Esophagus muscularis mucosa (tissue), 4 donors: ENCODE measurements around the gene CACNB3. TPM values are rescaled to one million over a fixed set of nuclear protein-coding genes. Genes with fewer than 3 reads are reported as not detected.
"Not testable (repeated sequence)": the region's sequence is repeated elsewhere in the genome, so short reads cannot be mapped to it uniquely, and the experiment has no call there.

Experiments
- DNase-seq: peaks from one replicate; pipeline ENCODE4 v3.0.0-alpha.2; 2017; ENCODE audit errors: extremely low spot score
- H3K27ac ChIP-seq, 4 donors: fragments of 200-600 bp; sonication (generic); replicated peaks in 1 of 4; 1 replicate in 3 of 4; 2 replicates in 1 of 4; pipeline ENCODE4 v1.5.1; 2016 to 2019; ENCODE audit warnings: mild to moderate bottlenecking in 1 of 4
- H3K27me3 ChIP-seq, 4 donors: fragments of 200-600 bp; sonication (generic); one replicate each; pipeline versions ENCODE4 v1.5.1 to v1.6.0; 2016 to 2019
- H3K36me3 ChIP-seq, 4 donors: fragments of 200-600 bp; sonication (generic); one replicate each; pipeline ENCODE4 v1.5.1; 2016 to 2019
- H3K4me1 ChIP-seq, 4 donors: fragments of 200-600 bp; sonication (generic); one replicate each; pipeline ENCODE4 v1.5.1; 2016 to 2019
- H3K4me3 ChIP-seq, 4 donors: fragments of 200-600 bp; sonication (generic); 1 replicate in 2 of 4; 2 replicates in 2 of 4; pipeline ENCODE4 v1.5.1; 2016 to 2019; ENCODE audit warnings: mild to moderate bottlenecking in 4 of 4, moderate library complexity in 1 of 4
- H3K9me3 ChIP-seq, 4 donors: fragments of 200-600 bp; sonication (generic); 1 replicate in 3 of 4; 2 replicates in 1 of 4; pipeline ENCODE4 v1.5.1; 2016 to 2019
- CTCF ChIP-seq, 3 experiments: fragments of 200-600 bp in 2 of 3; fragments of 450-650 bp in 1 of 3; sonication (generic) in 2 of 3; IDR thresholded peaks; one replicate each; pipeline ENCODE4 v1.5.1; 2017 to 2019; ENCODE audit warnings: antibody characterized with exemption in 3 of 3, mild to moderate bottlenecking in 2 of 3, moderate library complexity in 1 of 3
- EP300 ChIP-seq: sonication (generic); formaldehyde crosslinking; IDR thresholded peaks from one replicate; pipeline ENCODE4 v1.6.1; 2017; ENCODE audit warnings: antibody characterized with exemption
- POLR2A ChIP-seq: fragments of 450-650 bp; IDR thresholded peaks from one replicate; pipeline ENCODE4 v1.6.1; 2017; ENCODE audit warnings: antibody characterized with exemption, moderate library complexity, mild to moderate bottlenecking, low read depth
- POLR2AphosphoS5 ChIP-seq, 2 donors: sonication (generic); formaldehyde crosslinking; IDR thresholded peaks; one replicate each; pipeline ENCODE4 v1.6.1; 2017; ENCODE audit warnings: antibody characterized with exemption in 2 of 2
- WGBS: methylation state at CpG from one replicate; pipeline ENCODE4 v1.1.5; 2018; 5-methylcytosine and 5-hydroxymethylcytosine counted together
- intact Hi-C: fragments of 100-400 bp; cut with DNase I; formaldehyde crosslinking; loops from one replicate; pipeline ENCODE4 v1.15.1; 2023
- total RNA-seq, 4 donors: library from RNA; depleted of rRNA; stranded (reverse); fragments of >200 nt; gene quantifications; one replicate each; pipeline versions ENCODE4 v1.1.0 to v1.2.1, GENCODE V29; 2016

Gene CACNB3
- total RNA-seq, 4 donors from 2014 or later: 11.6 to 41.0 (median 28.4) TPM

- WGBS: under 1% methylated on average over 11 of the region's 11 CpGs
- DNase-seq: peak; percentile 99
- Histone ChIP-seq H3K4me1 (peaks cover 26 to 34% (median 29%) of the 10 kb centered on the region in 4 donors), H3K27ac (peak overlapping the region; percentile 80 to 94 (median 84)), H3K27me3 (no peaks in the 10 kb centered on the region), H3K4me3 (peak overlapping the region; percentile 74 to 94 (median 90)), H3K36me3 (peaks cover 0 to 23% (median 0%) of the 10 kb centered on the region in 4 donors), H3K9me3 (no peaks in the 10 kb centered on the region)
- intact Hi-C loops: loop anchor here (1.0 to 5.0 kb wide), 2 partner anchors 37 to 84 kb away; no protein-coding TSS in a partner anchor
- TF ChIP-seq POLR2AphosphoS5 (IDR thresholded peaks at IDR 0.05) (peak in 1 of 2 donors; percentile 46), EP300 (no peak), POLR2A (no peak), CTCF (IDR thresholded peaks at IDR 0.05) (peak; percentile 87 to 96 (median 91))
Measured at GRCh38 chr12:48852734-48853688, 34.7 kb downstream of the CACNB3 start.

GRCh38 chr12:48854488-48854887, 36.2 kb downstream of the CACNB3 start:
- TF ChIP-seq POLR2AphosphoS5 (IDR thresholded peaks at IDR 0.05): no peak
- intact Hi-C loops: loop anchor here (5.0 kb wide), 1 partner anchor 83 kb away; no protein-coding TSS in a partner anchor
- Histone ChIP-seq H3K27me3 (no peaks in the 10 kb centered on the region), H3K4me3 (no peak overlapping the region), H3K9me3 (no peaks in the 10 kb centered on the region), H3K4me1 (peaks cover 26 to 27% (median 26%) of the 10 kb centered on the region in 4 donors), H3K36me3 (peaks cover 0 to 11% (median 0%) of the 10 kb centered on the region in 4 donors), H3K27ac (no peak overlapping the region)
- no peak for DNase-seq
- WGBS: 81% methylated on average over 4 of the region's 4 CpGs

DNA sequence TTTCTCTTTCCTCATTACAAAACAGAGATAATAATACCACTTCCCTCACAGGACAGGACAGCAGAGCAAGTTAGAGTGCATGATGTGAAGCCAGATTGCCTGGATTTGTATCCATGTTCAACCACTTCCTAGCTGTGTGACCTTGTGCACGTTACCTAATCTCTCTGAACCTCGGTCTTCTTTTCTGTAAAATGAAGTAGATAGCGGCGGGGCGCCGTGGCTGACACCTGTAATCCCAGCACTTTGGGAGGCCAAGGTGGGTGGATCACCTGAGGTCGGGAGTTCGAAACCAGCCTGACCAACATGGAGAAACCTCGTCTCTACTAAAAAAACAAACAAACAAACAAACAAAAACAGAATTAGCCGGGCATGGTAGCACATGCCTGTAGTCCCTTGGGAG, 36.6 kb downstream of the CACNB3 start:
- not testable (repeated sequence) for H3K9me3 ChIP-seq, DNase-seq, H3K4me3 ChIP-seq, H3K36me3 ChIP-seq, H3K27ac ChIP-seq, H3K27me3 ChIP-seq
- 91% methylated on average over 10 of the region's 10 CpGs for WGBS
- intact Hi-C loops: loop anchor here (5.0 kb wide), 1 partner anchor 82 kb away; no protein-coding TSS in a partner anchor
- H3K4me1 ChIP-seq: peaks cover 22 to 24% (median 23%) of the 10 kb centered on the region in 4 donors

DNA sequence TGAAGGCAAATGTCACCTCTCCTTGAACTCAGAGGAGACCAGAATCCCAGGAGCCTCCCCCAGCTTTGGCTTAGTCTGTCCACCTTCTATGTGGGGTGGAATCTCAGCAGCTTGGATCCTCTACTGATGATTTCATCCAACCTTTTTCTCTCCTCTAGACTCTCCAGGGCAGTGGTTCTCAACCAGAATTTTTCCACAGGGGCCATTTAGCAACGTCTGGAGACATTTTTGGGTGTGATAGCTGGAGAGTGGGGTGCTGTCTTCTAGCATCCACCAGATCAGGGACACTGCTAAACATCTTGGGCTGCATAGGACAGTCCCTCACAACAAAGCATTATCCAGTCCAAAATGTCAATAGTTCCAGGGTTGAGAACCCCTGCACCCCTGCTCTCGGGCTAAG, 38.1 kb downstream of the CACNB3 start:
- no peak overlapping the region for H3K4me3 ChIP-seq
- H3K27ac ChIP-seq: no peak overlapping the region
- peaks cover 0 to 4% (median 0%) of the 10 kb centered on the region in 4 donors for H3K27me3 ChIP-seq
- TF ChIP-seq CTCF (IDR thresholded peaks at IDR 0.05) (no peak), EP300 (no peak), POLR2AphosphoS5 (IDR thresholded peaks at IDR 0.05) (no peak), POLR2A (no peak)
- H3K36me3 ChIP-seq: peaks cover 0 to 10% (median 0%) of the 10 kb centered on the region in 4 donors
- H3K4me1 ChIP-seq: peaks cover 8 to 9% (median 8%) of the 10 kb centered on the region in 4 donors
- 62% methylated on average over 2 of the region's 2 CpGs for WGBS
- H3K9me3 ChIP-seq: no peaks in the 10 kb centered on the region
- intact Hi-C loops: no loop called here
- DNase-seq: no peak

DNA sequence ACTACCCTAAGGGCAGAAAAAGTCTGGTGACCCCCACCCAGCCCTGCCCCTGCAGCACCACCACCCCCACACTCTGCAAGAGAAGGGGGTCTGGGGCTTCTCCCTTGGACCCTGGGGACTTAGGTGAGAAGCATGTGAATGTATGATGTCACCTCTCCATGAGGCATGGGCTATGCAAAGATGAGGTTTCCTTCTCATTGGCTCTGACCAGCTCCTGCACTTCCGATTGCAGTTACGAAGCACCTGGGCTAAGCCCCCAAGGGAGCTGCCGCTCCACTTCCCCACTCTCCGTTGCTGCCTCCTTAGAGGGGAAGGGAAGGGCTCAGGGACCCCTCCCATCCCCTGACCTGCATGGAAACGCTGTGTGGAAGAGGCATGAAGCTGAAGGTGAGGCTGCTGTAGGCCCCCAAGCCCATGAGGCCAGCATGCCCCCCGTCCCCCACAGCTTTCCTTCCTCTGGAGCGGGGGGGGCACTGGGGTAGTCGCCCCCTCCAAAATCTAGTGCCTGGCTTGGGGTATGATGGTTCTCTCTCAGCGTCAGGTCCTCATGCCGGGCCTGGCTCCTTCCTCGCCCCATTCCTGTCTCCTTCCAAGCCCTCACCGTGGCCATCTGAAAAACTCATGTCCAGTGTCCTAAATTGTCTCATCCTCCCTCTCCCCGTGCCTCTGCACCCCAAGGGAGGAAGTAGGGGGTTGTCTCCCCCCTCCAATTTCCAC, 39.1 kb downstream of the CACNB3 start:
- no peak overlapping the region for H3K4me3 ChIP-seq
- TF ChIP-seq EP300 (no peak), POLR2AphosphoS5 (IDR thresholded peaks at IDR 0.05) (no peak), POLR2A (no peak), CTCF (IDR thresholded peaks at IDR 0.05) (no peak)
- H3K27ac ChIP-seq: no peak overlapping the region
- H3K27me3 ChIP-seq: peaks cover 0 to 13% (median 0%) of the 10 kb centered on the region in 4 donors
- 66% methylated on average over 13 of the region's 13 CpGs for WGBS
- peaks cover 6 to 8% (median 7%) of the 10 kb centered on the region in 4 donors for H3K4me1 ChIP-seq
- no peaks in the 10 kb centered on the region for H3K9me3 ChIP-seq
- intact Hi-C loops: no loop called here
- H3K36me3 ChIP-seq: peaks cover 0 to 10% (median 0%) of the 10 kb centered on the region in 4 donors
- no peak for DNase-seq
